Mammary epithelial cell (primary cell): ENCODE results near the gene TMEM154.

Source experiments
- CTCF ChIP-seq, 2 donors: IDR thresholded peaks in 1 of 2; conservative IDR thresholded peaks in 1 of 2; 2 replicates each; pipeline ENCODE4 v1.5.1; 2011 to 2012; ENCODE audit warnings: inconsistent platforms in 2 of 2, low read length in 2 of 2, mild to moderate bottlenecking in 2 of 2, control low read depth in 1 of 2, low read depth in 1 of 2; ENCODE audit not compliant: insufficient read depth in 1 of 2; ENCODE audit errors: extremely low read depth in 1 of 2
- EZH2 ChIP-seq: IDR thresholded peaks from 2 replicates; pipeline ENCODE4 v1.6.1; 2012; ENCODE audit warnings: low read length, inconsistent platforms, borderline replicate concordance

GRCh38 chr4:152689615-152690501 is 10.1 kb upstream of the TMEM154 start:
- TF ChIP-seq CTCF (conservative IDR thresholded peaks at IDR 0.05 in 1 of 2, IDR thresholded peaks at IDR 0.05 in 1 of 2; ENCODE audit: extremely low read depth in 1 of 2, insufficient read depth in 1 of 2, low read depth in 1 of 2, low read length in 2 of 2) (no peak), EZH2 (no peak)
